Endothelial cell of umbilical vein (primary cell): ENCODE results near the gene STRIP2. TPM values are rescaled to one million over a fixed set of nuclear protein-coding genes. Genes with fewer than 3 reads are reported as not detected.

Experiments used
- BruUV-seq: library from RNA; stranded (reverse); fragments of 400-500 nt; replicated peaks from 2 replicates; lab custom pipeline; 2021; lab: Mats Ljungman, UMichigan
- CTCF ChIA-PET: fragments of 300-600, 350-600 bp; sonication (Branson Sonifier 250); formaldehyde crosslinking; loops from one replicate; lab custom pipeline; 2021; ENCODE audit warnings: antibody characterized with exemption, inconsistent platforms; lab: Charles Lee
- POLR2A ChIA-PET: fragments of 300-600, 350-600 bp; sonication (Branson Sonifier 250); formaldehyde crosslinking; loops from one replicate; lab custom pipeline; 2021; ENCODE audit warnings: antibody characterized with exemption, inconsistent platforms; lab: Charles Lee
- DNase-seq: peaks from one replicate; pipeline ENCODE4 v3.0.0-alpha.2; 2011; ENCODE audit warnings: low read depth, low spot score
- FAIRE-seq: peaks from 2 replicates; lab custom pipeline; 2011; peaks lifted over from hg19 to GRCh38; lab: Jason Lieb, UNC
- H2AFZ ChIP-seq: 2 replicates; pipeline ENCODE4 v1.6.0; 2012; ENCODE audit warnings: low read depth, low read length, control low read depth, inconsistent platforms
- H3K27ac ChIP-seq: 2 replicates; pipeline ENCODE4 v1.5.1; 2011; ENCODE audit warnings: low read depth, mild to moderate bottlenecking, control low read depth, low read length, moderate library complexity; ENCODE audit not compliant: insufficient read depth
- H3K27me3 ChIP-seq, 2 experiments: 2 replicates each; pipeline versions ENCODE4 v1.6.0 to v1.6.1; 2011; ENCODE audit warnings: low read length in 2 of 2, mixed read lengths in 1 of 2; ENCODE audit not compliant: control insufficient read depth in 2 of 2, insufficient read depth in 2 of 2
- H3K36me3 ChIP-seq, 2 experiments: 2 replicates in 1 of 2; 3 replicates in 1 of 2; pipeline ENCODE4 v1.5.1; 2011; ENCODE audit warnings: low read length in 2 of 2, mild to moderate bottlenecking in 1 of 2, moderate library complexity in 1 of 2; ENCODE audit not compliant: control insufficient read depth in 2 of 2, insufficient read depth in 2 of 2; ENCODE audit errors: extremely low read depth in 1 of 2
- H3K4me1 ChIP-seq: 3 replicates; pipeline ENCODE4 v1.5.1; 2011; ENCODE audit warnings: mild to moderate bottlenecking, low read length; ENCODE audit not compliant: control insufficient read depth, insufficient read depth; ENCODE audit errors: extremely low read depth
- H3K4me2 ChIP-seq: 2 replicates; pipeline ENCODE4 v1.6.1; 2011; ENCODE audit warnings: low read length, control low read depth, mixed read lengths; ENCODE audit not compliant: insufficient read depth
- H3K4me3 ChIP-seq, 3 experiments: fragments of 200-600 bp in 1 of 3; sonication (generic), shearing (Covaris generic) in 1 of 3; replicated peaks in 1 of 3; 2 replicates each; pipeline ENCODE4 v1.5.1; 2011 to 2016; ENCODE audit warnings: control low read depth in 3 of 3, low read length in 3 of 3, mild to moderate bottlenecking in 2 of 3, inconsistent platforms in 1 of 3, low read depth in 1 of 3, moderate library complexity in 1 of 3; ENCODE audit not compliant: insufficient read depth in 1 of 3
- H3K79me2 ChIP-seq: 2 replicates; pipeline ENCODE4 v1.6.0; 2012; ENCODE audit warnings: low read length, inconsistent platforms; ENCODE audit not compliant: control insufficient read depth, insufficient read depth
- H3K9ac ChIP-seq: replicated peaks from 2 replicates; pipeline ENCODE3; 2011; ENCODE audit warnings: low read length, control low read depth; ENCODE audit not compliant: insufficient read depth; ENCODE audit errors: extremely low read depth
- H3K9me1 ChIP-seq: replicated peaks from 3 replicates; pipeline ENCODE4 v1.6.0; 2011; ENCODE audit warnings: mild to moderate bottlenecking, low read length; ENCODE audit not compliant: control insufficient read depth, insufficient read depth; ENCODE audit errors: extremely low read depth
- H3K9me3 ChIP-seq: replicated peaks from 2 replicates; pipeline ENCODE4 v1.5.1; 2012; ENCODE audit warnings: low read length, inconsistent platforms; ENCODE audit not compliant: control insufficient read depth, insufficient read depth
- H4K20me1 ChIP-seq: replicated peaks from 2 replicates; pipeline ENCODE3; 2011; ENCODE audit warnings: mild to moderate bottlenecking, low read length; ENCODE audit not compliant: control insufficient read depth, insufficient read depth; ENCODE audit errors: extremely low read depth
- CTCF ChIP-seq, 2 donors: IDR thresholded peaks; 1 replicate in 1 of 2; 2 replicates in 1 of 2; pipeline ENCODE4 v1.5.1; 2011; ENCODE audit warnings: low read length in 2 of 2, mild to moderate bottlenecking in 2 of 2, moderate library complexity in 2 of 2, control low read depth in 1 of 2, inconsistent platforms in 1 of 2, low read depth in 1 of 2; ENCODE audit not compliant: insufficient read depth in 1 of 2; ENCODE audit errors: extremely low read depth in 1 of 2
- FOS ChIP-seq: IDR thresholded peaks from 2 replicates; pipeline ENCODE4 v1.6.1; 2011; ENCODE audit warnings: mild to moderate bottlenecking, low read length, moderate library complexity, borderline replicate concordance; ENCODE audit not compliant: insufficient read depth
- GATA2 ChIP-seq: IDR thresholded peaks from 2 replicates; pipeline ENCODE4 v1.7.0; 2011; ENCODE audit warnings: low read depth, mild to moderate bottlenecking, moderate library complexity, mixed read lengths, low read length; ENCODE audit not compliant: insufficient read length, insufficient read depth
- JUN ChIP-seq: IDR thresholded peaks from 2 replicates; pipeline ENCODE4 v1.6.1; 2011; ENCODE audit warnings: borderline replicate concordance, low read depth; ENCODE audit not compliant: insufficient read length, insufficient read depth
- MAX ChIP-seq: IDR thresholded peaks from 2 replicates; pipeline ENCODE4 v1.6.1; 2011; ENCODE audit not compliant: insufficient read depth, insufficient read length
- MYC ChIP-seq: IDR thresholded peaks from one replicate; pipeline ENCODE4 v1.6.1; 2011; ENCODE audit warnings: mild to moderate bottlenecking, low read depth, low read length
- POLR2A ChIP-seq: IDR thresholded peaks from 2 replicates; pipeline ENCODE4 v1.6.1; 2012; ENCODE audit warnings: low read depth, mild to moderate bottlenecking, control low read depth, low read length
- POLR2AphosphoS5 ChIP-seq: IDR thresholded peaks from 2 replicates; pipeline ENCODE4 v1.6.1; 2012; ENCODE audit warnings: low read depth, mild to moderate bottlenecking, control low read depth, low read length, moderate library complexity; ENCODE audit not compliant: insufficient read depth
- dilution Hi-C: fragments of 300-500 bp; cut with MboI; formaldehyde crosslinking; loops from one replicate; pipeline ENCODE4 v1.15.0; 2019; ENCODE audit warnings: low sequenced_read_pairs; ENCODE audit not compliant: extremely low pct_ligation_motif_present
- intact Hi-C: fragments of 100-400 bp; cut with micrococcal nuclease; formaldehyde crosslinking; loops from one replicate; pipeline ENCODE4 v1.10.0; 2022
- polyA plus RNA-seq, 4 experiments: library from polyadenylated mRNA; depleted of rRNA in 3 of 4; stranded (reverse) in 3 of 4; unstranded in 1 of 4; fragments of >200 nt; gene quantifications; 2 replicates each; pipeline versions ENCODE4 v1.2.1 to v1.2.3, GENCODE V29; 2011 to 2012; ENCODE audit warnings: missing spikeins in 1 of 4
- total RNA-seq: library from RNA; stranded (reverse); gene quantifications from 2 replicates; pipeline ENCODE4 v1.2.3, GENCODE V29; 2021

The STRIP2 gene
- total and polyA plus RNA-seq, 2 donors (not counting 3 experiments of a cell fraction or from before 2014, with no cell fraction given), result 3.4 to 10.0 TPM

GRCh38 chr7:129499999-129500398, 65.8 kb downstream of the STRIP2 start:
- Histone ChIP-seq H3K9ac (no peak overlapping the region), H3K9me1 (no peaks in the 10 kb centered on the region), H3K9me3 (no peaks in the 10 kb centered on the region), H3K27me3 (peaks cover 0 to 3% of the 10 kb centered on the region in 2 experiments), H3K4me1 (no peaks in the 10 kb centered on the region), H3K4me2 (no peak overlapping the region), H3K27ac (no peak overlapping the region), H3K36me3 (no peaks in the 10 kb centered on the region), H3K4me3 (no peak overlapping the region), H4K20me1 (no peaks in the 10 kb centered on the region), H3K79me2 (no peaks in the 10 kb centered on the region), H2AFZ (no peak overlapping the region)
- DNase-seq, result no peak
- dilution Hi-C loops, result no loop called here
- intact Hi-C loops, result loop anchor here (5.0 kb wide), 1 partner anchor 142 kb away; no protein-coding TSS in a partner anchor
- POLR2A ChIA-PET, result no interaction called here
- FAIRE-seq, result no peak
- CTCF ChIA-PET, result interaction anchor here (1.0 to 1.2 kb wide), 2 partner anchors 12 to 85 kb away, joined by 3 read pairs; no protein-coding TSS in a partner anchor
- no TSS peak for BruUV-seq
- TF ChIP-seq CTCF (IDR thresholded peaks at IDR 0.05; ENCODE audit: extremely low read depth in 1 of 2, insufficient read depth in 1 of 2, low read depth in 1 of 2, low read length in 2 of 2) (no peak), POLR2AphosphoS5 (no peak), GATA2 (no peak), FOS (no peak), JUN (no peak), MAX (no peak), MYC (no peak), POLR2A (no peak)
